GM12892 (cell line): Measurements from ENCODE around the gene OR8B8.

Experiments
- POLR2A ChIP-seq: IDR thresholded peaks from 2 replicates; pipeline ENCODE4 v1.6.1; 2011; ENCODE audit warnings: low read depth, low read length, control low read depth
- POLR2AphosphoS5 ChIP-seq: IDR thresholded peaks from 2 replicates; pipeline ENCODE4 v1.6.1; 2011; ENCODE audit warnings: low read depth, low read length, control low read depth

DNA sequence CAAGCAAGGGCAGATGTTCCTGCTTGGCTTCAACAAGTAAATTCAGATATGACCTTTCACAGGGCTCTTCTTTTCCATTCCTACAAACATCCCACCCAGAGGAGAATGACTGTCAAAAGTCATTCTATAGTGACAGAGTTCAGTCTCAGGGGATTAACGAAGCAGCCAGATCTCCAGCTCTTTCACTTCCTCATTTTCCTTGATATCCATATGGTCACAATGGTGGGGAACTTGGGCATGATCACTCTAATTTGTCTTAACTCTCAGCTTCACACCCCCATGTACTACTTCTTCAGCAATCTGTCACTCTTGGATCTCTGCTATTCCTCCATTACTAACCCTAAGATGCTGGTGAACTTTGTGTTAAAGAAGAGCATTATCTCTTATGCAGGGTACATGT lies 15.0 kb upstream of the OR8B8 start:
- TF ChIP-seq POLR2AphosphoS5 (no peak), POLR2A (no peak)
